Measurements from ENCODE around the gene MRC1. TPM values are rescaled to one million over a fixed set of nuclear protein-coding genes. Genes with fewer than 3 reads are reported as not detected.
"Not testable (repeated sequence)": the region's sequence is repeated elsewhere in the genome, so short reads cannot be mapped to it uniquely, and the experiment has no call there.

Gene MRC1
- total RNA-seq, 1 donor from 2014 or later = not detected

- TF ChIP-seq CTCF (IDR thresholded peaks at IDR 0.05; ENCODE audit: unreplicated experiment) = no peak
- Mint-ChIP-seq H3K36me3 (no peaks in the 10 kb centered on the region), H3K27me3 (ENCODE audit: low read depth) (peaks cover 19% of the 10 kb centered on the region), H3K9me3 (no peaks in the 10 kb centered on the region), H3K4me1 (peaks cover 3% of the 10 kb centered on the region), H3K27ac (no peak within 1 kb of the TSS), H3K4me3 (no peak within 1 kb of the TSS)
- DNase-seq (ENCODE audit: low spot score in 2 of 2, unreplicated experiment in 2 of 2) = no peak
Measured at GRCh38 chr10:17951868-17952371, 142.8 kb downstream of the MRC1 start, which contains the start of gene SLC39A12. TSS of gene SLC39A12 (plus strand) at chr10:17951918. CDS start at chr10:17953277, 1,359 bp downstream.

- DNase-seq (ENCODE audit: low spot score in 2 of 2, unreplicated experiment in 2 of 2); H3K27ac Mint-ChIP-seq; H3K4me1 Mint-ChIP-seq; H3K9me3 Mint-ChIP-seq; H3K4me3 Mint-ChIP-seq; H3K36me3 Mint-ChIP-seq: not testable (repeated sequence)
- H3K27me3 Mint-ChIP-seq (ENCODE audit: low read depth) = peaks cover 20% of the 10 kb centered on the region
Measured at GRCh38 chr10:17954372-17954771, 145.2 kb downstream of the MRC1 start.

- H3K36me3 Mint-ChIP-seq = no peaks in the 10 kb centered on the region
Measured at GRCh38 chr10:17954861-17955260, 145.7 kb downstream of the MRC1 start.

GRCh38 chr10:17958049-17958448 is 148.9 kb downstream of the MRC1 start:
- Mint-ChIP-seq H3K4me1 (peaks cover 3% of the 10 kb centered on the region), H3K27me3 (ENCODE audit: low read depth) (peaks cover 20% of the 10 kb centered on the region), H3K36me3 (no peaks in the 10 kb centered on the region), H3K4me3 (no peak overlapping the region), H3K27ac (no peak overlapping the region), H3K9me3 (peaks cover 4% of the 10 kb centered on the region)
- no peak for TF ChIP-seq CTCF (IDR thresholded peaks at IDR 0.05; ENCODE audit: unreplicated experiment)
- no peak for DNase-seq (ENCODE audit: low spot score in 2 of 2, unreplicated experiment in 2 of 2)

More at GRCh38 chr10:17954861-17955260, 145.7 kb downstream of the MRC1 start:
- H3K27me3 Mint-ChIP-seq (ENCODE audit: low read depth) = peaks cover 20% of the 10 kb centered on the region
- TF ChIP-seq CTCF (IDR thresholded peaks at IDR 0.05; ENCODE audit: unreplicated experiment) = no peak
- no peak for DNase-seq (ENCODE audit: low spot score in 2 of 2, unreplicated experiment in 2 of 2)
- H3K4me3 Mint-ChIP-seq = no peak overlapping the region
- H3K9me3 Mint-ChIP-seq = no peaks in the 10 kb centered on the region
- no peak overlapping the region for H3K27ac Mint-ChIP-seq
- peaks cover 3% of the 10 kb centered on the region for H3K4me1 Mint-ChIP-seq

- Mint-ChIP-seq H3K9me3 (peaks cover 4% of the 10 kb centered on the region), H3K36me3 (no peaks in the 10 kb centered on the region), H3K4me1 (peaks cover 3% of the 10 kb centered on the region), H3K27me3 (ENCODE audit: low read depth) (peaks cover 22% of the 10 kb centered on the region), H3K27ac (no peak overlapping the region), H3K4me3 (no peak overlapping the region)
- TF ChIP-seq CTCF (IDR thresholded peaks at IDR 0.05; ENCODE audit: unreplicated experiment) = no peak
- DNase-seq (ENCODE audit: low spot score in 2 of 2, unreplicated experiment in 2 of 2) = no peak
Measured at GRCh38 chr10:17959870-17960269, 150.7 kb downstream of the MRC1 start.

Small RNA genes lying within 50 kb of the gene (microRNA-seq; reads per million reads assigned to microRNA genes)
- not detected for gene MIR511

Other genes starting within 250 kb of the MRC1 start
- gene HACD1, start 192.0 kb upstream of the MRC1 start, total RNA-seq = 10.9 to 14.7 TPM (median 13.6 TPM) in 3 replicates
- gene STAM, start 165.2 kb upstream of the MRC1 start, total RNA-seq = 27.6 to 31.3 TPM (median 30.4 TPM) in 3 replicates
- gene TMEM236, start 57.1 kb upstream of the MRC1 start, total RNA-seq = 0.04 TPM in 1 of 3 replicates, not detected in the others
- not detected in 3 replicates for gene SLC39A12, start 142.6 kb downstream of the MRC1 start, total RNA-seq

Measured in mesothelial cell of epicardium (in vitro differentiated cells).